HG03095 (cell line): ENCODE results near the gene GRIK3.

ENCODE experiments used
- ATAC-seq: cut with Tn5 transposase; IDR thresholded peaks from one replicate; pipeline ENCODE4 v1.9.1; 2021; ENCODE audit warnings: moderate library complexity; ENCODE audit not compliant: unreplicated experiment

GRIK3 gene

DNA sequence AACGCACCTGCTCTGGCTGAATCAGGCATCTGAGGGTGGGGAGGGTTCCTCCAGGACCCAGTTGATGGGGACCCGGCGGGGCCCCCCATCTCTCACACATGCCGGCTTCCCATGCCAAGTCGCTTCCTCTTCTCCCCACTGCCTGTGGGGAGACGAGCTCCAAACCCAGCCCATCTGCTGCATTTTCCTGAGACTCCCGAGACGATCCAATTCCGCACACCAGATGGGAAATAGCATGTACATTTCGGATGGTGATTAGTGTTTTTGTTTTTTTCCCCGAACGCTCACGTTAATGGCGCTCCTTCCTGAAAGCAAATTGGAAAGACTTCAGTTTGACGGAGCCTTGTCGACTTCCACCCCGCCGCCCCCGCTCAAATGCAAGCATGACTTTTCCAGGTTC lies 13.2 kb upstream of the GRIK3 start:
- no peak for ATAC-seq

DNA sequence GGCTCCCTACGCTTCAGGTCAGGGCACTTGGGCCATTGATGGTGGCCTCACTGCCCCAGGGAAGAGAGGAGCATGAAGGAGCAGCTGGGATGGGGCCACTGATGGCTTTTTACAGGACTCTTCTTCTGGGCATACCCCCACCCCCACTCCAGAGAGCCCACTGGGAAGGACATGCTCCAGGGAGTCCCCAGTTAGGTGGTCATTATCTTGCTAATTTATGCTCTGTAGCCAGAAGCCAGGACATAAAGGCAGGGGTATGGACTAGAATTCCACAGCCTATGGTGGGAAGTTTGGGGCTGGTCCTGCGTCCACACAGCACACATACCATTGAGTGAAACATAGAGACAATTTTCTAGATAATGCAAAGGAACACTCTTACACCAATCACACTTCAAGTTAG lies 8.8 kb upstream of the GRIK3 start:
- ATAC-seq: no peak

DNA sequence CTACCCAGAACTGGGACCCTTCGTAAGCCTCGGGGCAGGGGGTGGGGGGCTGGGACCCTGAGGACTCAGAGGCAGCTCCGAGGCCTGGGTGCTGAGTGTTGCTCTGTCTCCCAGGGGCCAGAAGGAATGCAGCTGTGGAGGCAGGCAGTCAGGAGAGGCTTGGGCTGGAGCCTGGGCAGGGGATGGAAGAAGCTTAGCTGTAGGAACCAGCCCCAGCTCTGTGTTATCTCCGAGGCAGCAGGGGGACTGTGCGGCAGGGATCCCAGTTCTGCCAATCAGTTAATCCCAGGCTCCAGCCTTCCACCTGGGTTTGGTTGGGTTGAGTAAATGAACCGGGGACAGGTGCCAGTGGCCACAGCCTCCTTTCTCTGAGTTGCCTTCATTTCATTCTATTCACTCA lies 8.2 kb upstream of the GRIK3 start:
- ATAC-seq: no peak

DNA sequence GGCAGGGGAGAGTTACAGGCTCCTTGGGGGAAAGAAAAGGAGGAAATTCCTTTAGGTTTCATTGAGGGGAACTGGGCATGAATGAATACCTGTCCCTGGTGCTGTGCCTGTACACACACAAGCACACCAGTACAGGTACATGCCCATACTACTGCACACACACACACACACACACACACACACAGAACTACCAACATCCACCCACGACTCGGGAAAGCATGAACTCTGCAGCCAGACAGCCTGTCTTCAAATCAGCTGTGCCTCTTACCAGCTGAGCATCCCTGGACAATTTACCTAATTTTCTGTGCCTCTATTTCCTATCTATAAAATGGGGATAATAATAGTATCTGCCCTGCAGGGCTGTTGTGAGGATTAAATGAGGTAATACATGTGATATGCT lies 7.2 kb upstream of the GRIK3 start:
- no peak for ATAC-seq

DNA sequence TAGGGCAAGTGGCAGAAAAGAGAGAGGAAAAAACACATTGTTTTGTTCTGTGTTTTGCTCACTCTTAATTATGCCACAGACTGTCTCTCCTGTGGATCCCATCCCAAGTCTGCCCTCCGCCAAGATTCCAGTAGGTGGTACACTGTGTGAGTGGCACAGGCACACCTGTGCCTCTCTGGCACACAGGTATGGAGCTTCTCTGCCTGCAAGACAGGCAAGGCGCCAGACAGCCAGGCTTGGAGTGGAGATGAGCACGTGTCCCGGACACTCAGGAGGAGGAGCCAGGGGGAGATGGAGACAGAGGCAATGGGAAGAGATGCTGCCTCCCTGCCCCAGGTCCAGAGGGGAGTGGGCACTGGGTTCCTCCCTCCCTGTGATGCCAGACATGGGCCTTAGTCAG lies 6.5 kb upstream of the GRIK3 start:
- no peak for ATAC-seq

DNA sequence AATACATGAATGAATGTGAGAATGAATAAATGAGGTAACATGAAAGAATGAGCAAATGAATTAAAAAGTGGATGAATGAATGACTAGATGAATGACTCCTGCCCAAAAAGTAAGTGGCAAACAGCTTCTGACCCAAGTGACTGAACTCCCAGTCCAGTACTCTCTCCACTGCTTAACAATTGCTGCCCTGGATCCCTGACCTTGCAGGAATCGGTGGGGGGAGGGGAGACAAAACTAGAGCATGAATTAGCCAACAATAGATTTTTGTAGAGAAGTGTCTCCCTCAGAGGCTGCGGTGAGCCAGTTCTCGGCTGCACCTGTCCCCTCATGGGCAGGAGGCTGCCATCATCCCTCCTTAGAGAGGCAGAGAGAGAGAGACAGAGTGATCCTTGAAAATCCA lies 5.9 kb upstream of the GRIK3 start:
- no peak for ATAC-seq

DNA sequence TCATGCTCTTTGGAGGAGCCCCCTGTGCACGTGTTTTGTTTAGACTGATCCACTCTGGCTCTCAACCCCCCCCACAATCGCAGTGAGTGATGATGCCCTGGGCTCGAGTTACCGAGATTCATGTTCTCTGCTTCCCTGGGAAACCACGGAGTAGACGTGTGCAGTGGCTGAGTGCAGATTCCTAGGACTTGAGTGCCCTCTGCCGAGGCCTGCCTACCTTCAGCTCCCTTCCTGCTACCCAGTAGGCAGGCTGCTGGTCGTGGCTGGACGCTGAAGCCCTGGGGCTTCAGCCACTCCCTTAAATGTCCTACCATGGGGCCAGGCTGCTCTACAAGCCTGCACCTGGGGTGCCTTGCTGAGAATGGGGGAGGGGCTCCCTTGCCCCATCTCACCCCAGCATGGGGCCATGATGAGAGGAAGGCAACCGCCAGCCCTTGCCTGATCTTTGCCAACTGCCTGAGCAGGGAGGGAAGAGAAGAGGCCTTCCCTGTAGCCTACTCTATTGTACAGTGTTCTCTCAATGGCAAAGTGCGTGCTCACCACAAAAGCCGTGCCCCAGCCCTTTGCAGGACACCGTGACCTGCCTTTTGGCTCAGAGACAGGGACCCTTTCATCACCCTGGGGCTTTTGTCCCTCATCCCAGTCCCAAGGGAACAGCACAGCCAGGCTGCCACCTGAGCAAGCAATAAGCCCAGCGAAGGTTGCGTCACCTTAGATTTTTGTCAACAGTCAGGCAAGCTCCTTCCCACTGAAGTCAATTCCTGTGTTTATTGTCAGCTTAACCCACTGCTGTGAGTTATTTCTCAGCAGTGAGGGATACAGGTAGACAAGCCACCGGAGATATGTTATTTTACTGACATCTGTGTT lies 4.1 kb upstream of the GRIK3 start:
- ATAC-seq: no peak

DNA sequence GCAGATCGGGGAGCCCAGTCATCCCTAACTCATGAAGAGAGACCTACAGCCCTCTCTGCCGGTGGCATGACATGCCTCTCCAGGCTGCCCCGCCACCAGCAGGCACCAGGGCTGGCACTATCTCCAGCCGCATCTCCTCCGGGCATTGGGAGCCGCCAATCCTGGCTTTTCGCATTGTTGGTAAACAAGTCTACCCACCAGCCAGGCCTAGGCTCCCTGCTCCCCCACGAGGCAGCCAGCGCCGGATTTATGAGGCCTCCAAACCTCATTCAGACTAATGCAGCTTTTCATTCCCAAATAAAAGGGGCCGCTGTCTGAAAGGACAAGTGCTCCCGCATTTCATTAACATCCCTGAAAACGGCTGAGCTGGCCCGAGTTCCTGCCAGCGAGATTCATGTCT lies 3.4 kb upstream of the GRIK3 start:
- ATAC-seq: no peak

DNA sequence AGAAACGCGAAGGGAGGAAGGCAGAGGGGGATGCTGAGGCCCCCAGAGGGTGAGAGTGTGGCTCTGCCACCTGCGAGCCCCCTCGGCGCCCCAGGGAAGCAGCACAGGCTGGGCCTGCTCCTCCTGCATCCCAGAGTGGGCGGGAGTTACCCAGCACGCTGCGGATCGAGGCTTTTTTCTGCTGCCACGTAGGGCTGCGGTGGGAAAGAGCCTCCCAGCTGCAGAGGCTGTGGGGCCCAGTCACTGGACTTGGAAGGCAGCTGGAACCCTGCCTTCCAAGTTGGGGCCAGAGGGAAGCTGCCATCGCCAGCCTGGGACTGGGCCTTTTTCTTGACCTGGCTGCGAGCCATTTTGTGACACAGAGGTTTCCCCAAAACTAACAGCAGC lies 2.3 kb upstream of the GRIK3 start:
- ATAC-seq: no peak

DNA sequence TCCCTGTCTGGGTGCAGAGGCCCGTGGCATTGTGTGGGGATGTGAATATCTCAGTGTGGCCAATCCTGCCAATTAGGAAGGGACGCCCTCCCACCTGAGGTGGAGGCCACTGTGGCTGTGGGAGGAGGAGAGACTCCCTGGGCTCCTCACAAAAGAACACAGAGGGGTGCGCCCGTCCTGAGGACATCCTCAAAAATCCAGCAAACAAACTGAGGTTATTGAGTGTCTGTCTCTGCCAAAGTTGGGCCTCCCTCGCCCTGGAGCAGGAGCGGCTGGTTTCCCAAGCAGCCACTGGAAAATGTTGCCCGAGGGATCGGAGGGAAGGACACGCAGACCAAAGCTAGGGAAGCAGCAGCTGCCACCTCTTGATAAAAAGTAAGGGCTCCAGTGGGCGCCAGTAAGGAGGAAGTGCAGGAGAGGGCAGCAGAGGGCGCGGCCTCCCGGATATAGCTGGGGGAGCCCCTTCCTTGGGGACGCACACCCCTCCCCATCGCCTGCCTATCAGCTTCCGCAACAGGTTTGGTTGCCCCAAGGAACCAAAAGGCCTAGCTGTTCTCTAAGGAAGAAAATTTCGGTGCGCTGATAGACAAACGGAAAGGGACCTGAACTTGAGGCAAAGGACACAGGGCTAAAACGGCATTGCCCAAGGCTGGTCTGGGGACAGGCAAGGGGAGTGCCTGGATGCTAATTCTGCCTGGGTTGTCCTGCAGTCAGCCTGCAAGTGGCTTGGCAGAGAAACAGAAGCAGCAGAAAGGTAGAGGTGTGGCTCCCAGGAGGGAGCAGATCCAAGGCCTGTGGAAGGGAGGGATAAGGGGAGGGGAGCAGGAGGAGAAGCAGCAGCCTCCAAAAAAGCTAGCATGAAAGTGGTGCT lies 1.7 kb upstream of the GRIK3 start:
- ATAC-seq: no peak

DNA sequence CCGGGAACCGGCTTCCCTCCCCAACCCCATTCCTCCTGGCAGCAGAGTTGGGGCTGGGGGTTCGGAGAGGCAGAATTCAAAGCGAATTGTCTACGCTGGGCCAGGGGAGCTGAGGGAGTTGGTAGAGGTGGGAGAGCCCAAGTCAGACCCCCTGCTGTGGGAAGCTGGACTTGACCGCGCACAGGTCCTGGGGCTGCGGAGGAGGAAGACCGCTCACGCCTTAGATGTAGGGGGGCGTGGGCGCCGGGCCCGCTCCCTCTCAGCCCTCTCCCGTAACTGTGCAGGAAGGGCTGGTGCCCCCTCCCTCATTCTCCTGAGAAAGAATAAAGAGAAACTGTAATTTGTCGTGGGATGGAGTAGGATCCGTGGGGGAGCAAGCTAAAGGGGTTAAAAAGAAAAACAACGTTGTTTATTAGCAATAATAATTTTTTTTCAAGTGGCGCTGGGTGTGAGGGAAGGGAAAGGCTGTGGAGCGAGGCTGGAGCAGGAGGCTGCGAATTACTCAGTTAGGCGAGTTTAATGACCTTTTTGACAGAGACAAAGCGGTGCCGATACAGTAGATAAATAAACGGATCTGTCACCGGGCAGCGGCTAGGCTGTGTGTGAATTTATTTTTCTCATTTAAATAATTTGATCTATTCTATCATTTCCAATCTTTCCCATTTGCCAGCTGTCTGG lies 838 bp upstream of the GRIK3 start:
- ATAC-seq: no peak

DNA sequence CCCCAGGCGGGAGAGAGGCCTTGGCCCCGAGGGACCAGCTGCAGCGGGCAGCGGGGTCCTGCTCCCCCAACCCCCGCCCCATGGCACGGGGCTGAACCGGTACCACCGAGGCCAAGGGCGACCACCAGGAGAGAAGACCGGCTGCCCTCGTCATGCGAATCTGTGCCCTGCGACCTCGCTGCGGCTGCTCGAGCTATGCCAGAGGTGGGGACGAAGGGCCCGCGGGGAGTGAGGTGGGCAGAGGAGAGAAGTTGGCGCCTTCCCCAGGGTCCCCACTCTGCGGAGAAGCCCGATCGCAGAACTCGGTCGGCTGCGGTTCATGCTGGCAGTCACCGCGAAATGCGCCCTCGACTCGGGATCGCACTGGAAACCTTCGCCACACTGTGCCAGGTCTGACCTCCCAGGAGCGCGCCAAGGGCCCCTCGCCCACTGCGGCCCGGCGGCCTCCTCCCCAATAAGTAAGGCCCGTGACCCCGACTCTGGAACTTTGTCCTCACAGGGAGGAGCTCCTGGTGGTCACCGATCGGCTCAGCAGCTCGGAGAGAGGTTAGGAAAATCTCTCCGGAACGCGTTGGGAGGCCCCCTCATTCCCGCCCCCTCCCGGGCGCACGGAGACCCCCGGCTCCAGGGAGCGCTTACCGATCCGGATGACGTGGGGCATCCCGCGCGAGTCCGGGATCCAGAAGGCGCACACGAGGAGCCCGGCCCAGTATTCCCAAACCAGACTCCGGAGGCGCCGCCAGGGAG lies 787 bp downstream of the GRIK3 start:
- ATAC-seq: no peak

DNA sequence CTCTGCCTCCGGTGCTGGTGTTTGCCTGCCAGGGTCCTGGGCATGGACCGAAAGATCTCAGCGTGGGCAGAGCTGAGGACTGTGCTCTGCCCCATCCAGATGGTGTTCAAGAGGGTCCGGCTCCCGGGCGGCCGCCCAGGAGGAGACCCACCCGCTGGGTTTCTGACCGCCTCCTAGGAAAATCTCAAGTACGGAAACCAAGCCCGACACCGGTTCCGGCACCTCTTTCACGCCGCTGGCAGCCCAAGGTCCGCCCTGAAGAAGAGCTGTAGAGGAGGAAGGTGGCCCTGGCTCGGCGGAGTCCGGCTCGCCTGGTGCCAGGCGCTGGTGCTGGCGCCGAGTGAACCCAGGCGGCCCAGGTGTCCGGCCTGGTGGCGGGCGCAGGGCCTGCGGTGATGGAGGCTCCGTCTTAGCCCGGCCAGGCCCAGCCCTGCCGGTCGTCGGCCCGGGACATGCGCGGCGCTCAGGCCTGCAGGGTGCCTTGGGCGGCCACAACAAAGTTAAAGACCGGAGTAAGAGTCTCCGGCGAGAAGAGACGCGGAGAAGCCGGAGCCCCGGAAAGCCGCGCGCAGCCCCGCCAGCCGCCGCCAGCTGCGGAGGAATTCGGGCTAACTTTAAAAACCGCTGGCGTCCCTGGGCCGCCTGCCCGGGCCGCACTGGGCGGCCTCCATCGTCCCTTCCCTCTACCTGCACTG lies 1.5 kb downstream of the GRIK3 start:
- no peak for ATAC-seq

DNA sequence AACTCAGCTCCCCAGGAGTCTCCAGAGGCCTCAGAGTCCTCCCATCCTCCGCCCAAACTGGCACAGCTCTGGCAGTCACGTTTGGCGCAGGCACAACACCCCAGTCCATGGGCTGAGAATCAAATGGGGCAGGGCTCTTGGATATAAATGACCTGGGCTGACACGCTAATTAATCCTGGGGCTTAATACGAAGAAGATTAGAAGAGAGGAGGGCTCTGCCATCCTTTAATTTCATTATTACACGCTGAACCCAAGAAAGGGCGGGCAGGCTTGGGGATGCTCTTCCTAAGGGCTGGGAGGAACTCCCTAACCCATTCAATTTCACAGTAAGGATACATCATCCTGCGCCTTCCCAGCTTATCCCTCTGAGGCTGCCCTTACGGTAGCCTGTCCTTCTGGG lies 2.4 kb downstream of the GRIK3 start:
- ATAC-seq: no peak

DNA sequence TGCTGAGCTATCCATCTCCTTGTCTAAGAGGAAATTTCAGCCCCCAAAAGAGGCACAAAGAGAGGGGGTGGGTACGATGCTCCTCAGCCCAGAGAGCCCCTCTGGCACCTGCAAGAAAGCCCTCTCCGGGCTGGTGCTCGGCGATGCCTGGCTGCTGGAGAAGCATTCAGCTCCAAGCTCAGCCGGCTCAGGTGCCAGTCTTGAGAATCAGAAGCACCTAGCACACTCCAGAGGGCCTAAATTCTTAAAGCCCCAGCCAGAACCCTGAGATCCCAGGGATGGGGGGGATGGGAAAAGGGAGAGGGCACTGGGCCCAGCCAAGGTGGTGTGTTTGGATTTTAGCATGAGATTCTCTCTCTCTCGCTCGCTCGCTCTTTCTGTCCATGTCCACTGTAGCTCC lies 2.9 kb downstream of the GRIK3 start:
- no peak for ATAC-seq

DNA sequence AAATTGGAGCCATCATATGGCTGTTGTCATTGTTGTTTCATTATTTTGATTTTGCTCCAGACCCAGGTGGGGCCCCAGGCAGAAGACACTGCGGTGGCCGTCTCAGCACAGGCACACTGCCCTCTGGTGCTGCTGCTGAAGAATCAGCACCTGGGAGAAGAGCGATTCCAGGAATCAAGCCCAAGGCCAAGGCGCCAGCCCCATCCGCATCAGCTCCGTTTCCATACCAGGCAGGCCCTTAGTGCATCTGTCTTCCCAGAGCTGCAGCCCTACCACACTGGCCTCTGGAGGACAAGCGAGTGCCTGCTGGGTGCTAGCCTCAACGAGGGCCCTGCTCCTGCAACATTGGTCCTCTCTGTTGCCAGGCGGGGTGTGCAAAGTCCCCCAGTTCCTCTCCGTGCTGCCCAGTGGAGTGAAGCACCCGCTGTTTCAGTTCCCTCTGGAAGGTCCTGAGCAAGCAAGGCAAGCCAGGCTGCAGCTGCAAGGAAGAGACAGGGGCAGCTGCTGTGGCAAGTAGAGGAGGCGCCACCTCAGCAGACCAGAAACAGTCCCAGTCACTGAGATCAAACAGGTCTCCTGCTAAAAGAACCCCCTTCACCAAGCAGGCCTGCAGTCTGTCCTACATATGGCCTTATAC lies 5.2 kb downstream of the GRIK3 start:
- ATAC-seq: no peak

DNA sequence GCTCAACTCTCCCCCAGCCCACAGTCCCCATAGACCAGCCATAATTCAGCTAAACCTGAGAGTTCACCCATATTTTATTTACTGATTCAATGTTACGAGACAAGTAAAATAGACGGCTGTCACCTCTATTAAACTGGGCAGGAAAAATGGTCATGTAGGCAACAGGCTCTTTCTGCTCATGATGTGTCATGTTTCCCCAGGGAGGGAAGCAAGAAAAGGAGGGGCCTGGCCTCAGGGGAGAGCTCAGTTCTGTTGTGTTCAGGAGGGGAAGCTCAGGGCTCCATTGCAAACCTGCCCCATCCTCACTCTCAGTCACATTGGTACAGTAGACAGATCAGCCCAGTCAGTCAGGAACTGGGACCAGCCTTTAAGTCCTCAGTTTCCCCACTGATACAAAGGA lies 12.8 kb downstream of the GRIK3 start:
- no peak for ATAC-seq

DNA sequence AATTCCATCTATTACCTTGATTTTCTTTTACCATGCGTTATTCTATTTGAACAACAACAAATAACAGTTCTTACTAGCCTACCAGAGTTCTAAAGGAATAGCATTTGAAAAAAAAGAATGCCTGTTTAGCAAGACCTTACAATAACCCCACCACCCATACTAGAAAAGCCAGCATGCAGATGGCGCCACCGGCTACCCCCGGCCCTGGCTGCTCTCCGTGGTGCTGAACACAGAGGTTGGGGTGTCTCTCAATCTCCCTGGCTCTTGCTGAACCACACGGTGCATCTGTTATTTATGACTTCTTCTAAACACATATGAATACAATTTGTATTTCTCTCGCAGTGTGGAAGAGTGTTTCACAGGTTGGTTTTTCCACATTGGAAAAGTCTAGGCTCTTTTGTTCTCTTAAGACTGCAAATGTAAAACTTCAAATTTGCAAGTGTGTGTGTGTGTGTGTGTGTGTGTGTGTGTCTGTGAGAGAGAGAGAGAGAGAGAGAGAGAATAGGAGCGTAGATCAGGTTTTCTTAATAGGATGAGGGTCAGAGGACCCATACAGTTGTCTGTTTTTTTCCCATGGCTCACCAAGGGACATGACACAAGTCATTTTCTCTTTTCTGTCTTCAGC lies 13.6 kb downstream of the GRIK3 start:
- no peak for ATAC-seq

DNA sequence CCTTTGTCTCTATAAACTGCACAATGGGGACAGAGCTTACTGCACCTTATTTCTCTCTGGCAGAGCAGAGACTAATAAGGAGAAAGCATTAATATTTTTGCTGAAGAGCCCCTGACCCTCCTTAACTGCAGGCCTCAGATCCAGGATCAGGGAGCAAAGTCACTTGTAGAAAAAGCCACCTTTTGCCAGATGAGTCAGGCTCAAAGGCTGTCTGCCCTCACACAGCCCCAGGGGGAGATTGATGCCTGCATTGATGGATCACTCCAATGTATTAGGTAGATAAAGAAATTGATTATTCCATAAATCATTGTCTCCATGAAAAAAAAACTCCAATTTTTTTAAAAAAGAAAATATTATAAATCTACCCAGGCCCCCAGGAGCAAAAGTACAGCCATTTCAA lies 15.8 kb downstream of the GRIK3 start:
- no peak for ATAC-seq
